CD4-positive, alpha-beta T cell treated with Interleukin-17A for 4 hours (primary cell): ENCODE results near the gene PITPNC1.
"Not testable (repeated sequence)": the region's sequence is repeated elsewhere in the genome, so short reads cannot be mapped to it uniquely, and the experiment has no call there.

Experiments used
- DNase-seq: peaks from one replicate; pipeline ENCODE4 v3.0.0-alpha.2; 2020; ENCODE audit warnings: mixed read lengths

PITPNC1 gene

GRCh38 chr17:67633751-67634211, 256.7 kb downstream of the PITPNC1 start:
- no peak for DNase-seq

GRCh38 chr17:67635681-67636080, 258.6 kb downstream of the PITPNC1 start:
- DNase-seq: no peak

GRCh38 chr17:67636312-67636711, 259.2 kb downstream of the PITPNC1 start:
- no peak for DNase-seq

DNA sequence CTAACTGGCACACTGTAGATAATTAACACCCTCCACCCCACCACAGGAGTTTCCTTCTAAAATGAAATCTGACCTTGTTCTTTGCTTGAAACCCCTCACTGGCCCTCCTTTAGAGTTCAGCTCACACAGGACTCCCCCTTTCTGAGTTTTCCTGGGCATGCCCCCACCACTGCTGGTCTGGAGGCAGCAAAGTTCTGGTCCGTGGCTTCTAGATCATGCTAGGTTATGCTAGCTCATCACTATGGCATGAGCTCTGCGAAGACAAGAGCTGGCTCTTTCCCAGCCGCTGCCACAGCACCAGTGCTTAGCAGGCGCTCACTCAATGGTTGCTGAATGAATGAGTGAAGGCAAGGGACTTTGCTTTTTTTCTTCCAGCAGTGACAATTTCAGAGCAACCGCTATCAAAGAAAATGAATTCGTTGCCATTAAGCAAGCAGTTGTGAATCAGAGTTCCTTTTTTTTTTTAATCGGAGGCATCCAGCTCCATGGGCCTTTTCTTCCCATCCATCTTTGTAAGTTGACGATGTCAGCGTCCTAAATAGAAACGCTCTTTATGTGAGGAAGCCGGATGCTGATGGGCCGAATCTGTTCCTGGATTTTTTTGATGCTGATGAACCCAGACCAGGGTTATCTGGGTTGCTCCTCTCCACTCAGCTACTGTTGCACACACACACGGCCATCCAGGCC, 259.9 kb downstream of the PITPNC1 start:
- no peak for DNase-seq

- no peak for DNase-seq
These were observed 261.0 kb downstream of the PITPNC1 start for GRCh38 chr17:67637901-67638641.

DNA sequence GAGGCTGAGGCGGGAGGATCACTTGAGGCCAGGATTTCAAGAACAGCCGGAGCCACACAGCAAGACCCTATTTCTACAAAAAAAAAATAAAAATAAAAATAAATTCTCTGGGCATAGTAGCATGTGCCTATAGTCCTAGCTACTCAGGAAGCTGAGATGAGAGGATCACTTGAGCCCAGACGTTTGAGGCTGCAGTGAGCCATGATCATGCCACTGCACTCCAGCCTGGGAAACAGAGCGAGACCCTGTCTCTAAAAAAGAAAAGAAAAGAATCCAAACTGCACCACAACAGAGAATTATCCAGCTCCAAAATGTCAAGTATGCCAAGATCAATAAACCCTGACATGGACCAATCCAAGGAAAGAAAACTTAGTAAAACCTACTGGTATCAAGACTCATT, 261.8 kb downstream of the PITPNC1 start:
- DNase-seq: no peak

GRCh38 chr17:67639555-67639954, 262.5 kb downstream of the PITPNC1 start:
- no peak for DNase-seq

- no peak for DNase-seq
These were observed 262.9 kb downstream of the PITPNC1 start for GRCh38 chr17:67639979-67640378.

- DNase-seq: no peak
These were observed 265.4 kb downstream of the PITPNC1 start for GRCh38 chr17:67642488-67642887.

GRCh38 chr17:67644061-67644460, 267.0 kb downstream of the PITPNC1 start:
- no peak for DNase-seq

DNA sequence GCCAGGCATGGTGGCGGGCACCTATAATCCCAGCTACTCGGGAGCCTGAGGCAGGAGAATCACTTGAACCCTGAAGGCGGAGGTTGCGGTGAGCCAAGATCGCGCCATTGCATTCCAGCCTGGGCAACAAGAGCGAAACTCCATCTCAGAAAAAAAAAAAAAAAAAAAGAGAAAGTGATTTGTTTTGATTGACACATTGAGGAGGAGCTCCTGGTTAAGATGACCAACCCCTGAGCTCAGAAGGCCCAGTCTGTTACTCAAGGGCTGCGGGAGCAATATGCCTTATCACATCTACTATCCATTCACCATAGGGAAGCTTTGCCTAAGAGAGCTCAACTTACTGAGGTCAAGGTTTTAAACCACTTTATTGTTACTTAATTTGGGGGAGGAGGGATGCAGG, 268.1 kb downstream of the PITPNC1 start:
- DNase-seq: not testable (repeated sequence)

DNA sequence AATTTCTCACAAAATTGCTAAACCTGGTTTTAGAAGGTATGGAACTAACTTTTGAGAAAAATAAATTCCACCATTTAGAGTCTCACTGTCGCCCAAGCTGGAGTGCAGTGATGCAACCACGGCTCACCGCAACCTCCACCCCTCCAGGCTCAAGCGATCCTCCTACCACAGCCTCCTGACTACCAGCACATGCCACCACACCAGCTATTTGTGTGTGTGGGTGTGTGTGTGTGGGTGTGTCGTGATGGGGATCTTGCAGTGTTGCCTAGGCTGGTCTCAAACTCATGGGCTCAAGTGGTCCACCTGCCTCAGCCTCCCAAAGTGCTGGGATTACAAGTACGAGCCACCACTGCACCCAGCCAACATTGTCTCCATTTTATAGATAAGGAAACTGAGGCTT, 269.4 kb downstream of the PITPNC1 start:
- DNase-seq: no peak

DNA sequence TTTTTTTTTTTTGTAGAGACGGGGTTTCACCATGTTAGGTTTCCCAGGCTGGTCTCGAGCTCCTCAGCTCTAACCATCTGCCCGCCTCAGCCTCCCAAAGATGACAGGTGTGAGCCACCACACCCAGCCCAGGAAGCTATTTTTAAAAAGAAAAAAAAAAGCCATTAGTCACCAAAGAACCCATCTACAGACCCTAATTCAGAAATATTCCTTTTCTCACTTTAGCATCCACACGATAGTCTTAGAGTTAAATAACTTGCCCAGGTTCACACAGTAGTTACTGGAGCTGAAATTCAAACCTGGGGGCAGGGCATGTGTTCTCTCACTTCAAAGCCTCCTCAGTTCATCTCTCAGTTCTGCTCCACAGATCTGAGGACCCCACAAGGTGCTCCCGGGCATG, 270.4 kb downstream of the PITPNC1 start:
- DNase-seq: no peak

DNA sequence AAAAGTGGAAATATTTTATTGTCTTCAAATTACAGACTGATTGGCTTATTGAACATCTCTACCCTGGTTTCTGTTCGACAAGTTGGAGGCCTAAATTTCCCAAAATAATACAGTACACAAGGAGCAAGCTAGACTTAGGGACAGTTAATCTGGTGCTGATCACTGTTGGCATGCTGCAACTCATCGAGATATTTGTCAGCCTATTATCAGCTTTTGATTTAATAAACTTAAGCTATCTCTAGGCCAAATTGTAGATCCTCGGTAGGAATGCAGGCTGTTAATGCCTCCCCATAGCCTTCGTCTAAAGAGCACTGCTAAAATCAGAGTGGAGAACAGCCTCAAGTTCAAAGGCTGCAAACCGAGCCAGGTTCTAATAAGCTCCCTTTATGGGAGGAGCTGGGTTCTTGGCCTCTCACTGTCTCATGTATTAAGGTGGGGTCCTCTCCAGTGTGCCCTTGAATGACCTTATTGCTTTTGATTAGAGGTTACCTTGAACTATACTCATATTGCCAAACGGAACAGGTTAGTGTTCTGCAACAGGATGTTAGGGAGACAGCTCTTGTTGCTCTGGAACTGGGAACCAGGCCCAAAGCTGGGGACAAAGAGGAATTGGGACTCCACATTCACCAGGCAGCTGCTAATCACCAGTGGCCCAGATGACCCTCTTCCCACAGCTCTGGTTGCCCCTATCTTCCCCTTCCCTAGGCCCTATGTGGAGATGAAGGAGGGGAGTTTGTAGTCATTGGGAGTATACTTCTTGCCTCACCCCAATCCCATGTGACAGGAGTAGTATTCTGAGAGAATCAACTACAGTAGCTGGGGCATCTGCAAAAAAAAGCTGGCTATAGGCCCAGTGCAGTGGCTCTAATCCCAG, 271.2 kb downstream of the PITPNC1 start:
- no peak for DNase-seq

- DNase-seq: not testable (repeated sequence)
These were observed 271.8 kb downstream of the PITPNC1 start for GRCh38 chr17:67648906-67649295.

DNA sequence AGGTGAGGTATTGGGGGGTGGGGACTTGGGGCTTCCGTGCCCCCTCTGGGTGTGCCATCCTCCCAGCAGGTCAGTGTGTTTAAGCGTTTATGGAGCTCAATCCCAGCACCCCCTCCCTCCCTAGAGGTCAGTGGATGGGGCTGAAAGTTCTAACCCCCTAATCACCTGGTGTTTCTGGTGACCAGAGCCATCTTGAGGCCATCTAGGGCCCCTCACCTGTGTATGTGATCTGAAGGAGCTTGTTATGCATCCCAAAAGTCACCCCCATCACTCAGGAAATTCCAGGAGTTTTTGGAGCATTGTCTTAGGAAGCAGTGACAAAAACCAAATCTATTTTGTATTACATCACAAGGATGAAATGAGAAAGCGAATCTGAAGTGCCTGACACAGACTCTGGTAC, 272.8 kb downstream of the PITPNC1 start:
- no peak for DNase-seq

GRCh38 chr17:67651218-67651579, 274.1 kb downstream of the PITPNC1 start:
- DNase-seq: not testable (repeated sequence)

DNA sequence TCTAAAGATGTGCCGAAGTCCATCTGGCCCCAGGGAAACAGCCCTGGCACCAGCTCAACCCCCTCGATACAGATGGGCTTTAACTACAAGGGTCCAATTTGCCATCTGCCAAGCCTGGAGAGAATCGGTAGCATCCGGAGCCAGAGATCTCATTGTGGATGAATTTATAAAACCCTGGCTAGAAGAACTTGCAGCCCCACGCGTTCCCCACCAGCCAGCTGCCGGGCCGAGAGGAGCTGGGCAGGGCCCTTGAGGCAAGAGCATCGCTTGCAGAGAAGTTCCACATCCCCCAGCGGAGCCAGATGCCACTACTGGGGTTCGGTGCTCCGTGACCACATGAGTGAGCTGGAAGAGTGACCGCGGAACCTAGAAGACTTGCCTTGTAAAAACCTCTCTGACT, 275.4 kb downstream of the PITPNC1 start:
- no peak for DNase-seq

GRCh38 chr17:67655478-67656148, 278.5 kb downstream of the PITPNC1 start:
- DNase-seq: no peak

DNA sequence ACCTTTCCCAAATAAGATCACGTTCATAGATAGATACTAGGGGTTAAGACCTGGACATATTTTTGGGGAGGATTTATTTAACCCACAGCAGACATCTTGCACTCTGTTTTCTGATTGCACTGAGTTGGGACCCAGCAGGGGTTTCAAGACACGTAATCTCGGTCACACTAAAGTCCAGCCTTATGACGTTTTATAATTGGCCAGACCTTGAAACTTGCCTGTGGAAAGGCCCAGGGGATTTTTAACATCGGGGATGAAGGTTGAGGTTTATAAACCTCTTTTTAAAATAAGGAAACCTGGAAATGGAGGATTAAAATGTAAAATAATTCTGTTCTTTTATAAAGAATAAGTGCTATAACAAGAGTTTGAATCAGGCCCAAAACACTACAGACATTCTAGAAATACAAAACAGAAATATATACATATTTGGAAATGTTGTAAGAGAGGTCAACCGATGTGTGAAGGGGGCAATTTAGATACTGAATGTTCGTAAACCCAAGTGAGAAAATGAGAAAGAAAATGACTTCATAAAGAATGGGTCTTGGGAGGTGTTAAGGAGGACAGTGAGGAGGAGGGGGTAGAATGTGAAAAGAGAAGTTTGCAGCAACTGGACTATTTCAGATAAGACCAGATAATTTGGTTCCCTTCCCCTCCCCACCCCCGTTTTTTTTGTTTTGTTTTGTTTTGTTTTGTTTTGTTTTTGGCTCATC, 279.6 kb downstream of the PITPNC1 start:
- no peak for DNase-seq

DNA sequence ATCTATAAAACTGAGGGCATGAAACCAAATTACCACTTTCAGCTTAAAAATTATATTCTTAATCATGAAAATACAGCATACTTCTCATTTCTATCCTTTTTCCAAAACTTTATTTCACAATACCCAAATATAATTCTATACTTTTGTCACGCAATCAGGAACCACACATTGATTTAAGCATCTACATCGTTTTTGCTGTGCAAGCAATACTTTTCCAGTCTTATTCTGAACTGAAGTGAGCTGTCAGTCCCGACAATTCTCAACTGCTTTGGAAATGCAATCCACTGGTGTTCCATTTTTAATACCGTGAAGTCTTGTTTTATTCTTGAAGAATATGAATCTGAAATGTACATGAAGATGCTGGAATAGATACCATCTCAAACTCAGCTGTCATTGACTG, 280.5 kb downstream of the PITPNC1 start:
- no peak for DNase-seq

DNA sequence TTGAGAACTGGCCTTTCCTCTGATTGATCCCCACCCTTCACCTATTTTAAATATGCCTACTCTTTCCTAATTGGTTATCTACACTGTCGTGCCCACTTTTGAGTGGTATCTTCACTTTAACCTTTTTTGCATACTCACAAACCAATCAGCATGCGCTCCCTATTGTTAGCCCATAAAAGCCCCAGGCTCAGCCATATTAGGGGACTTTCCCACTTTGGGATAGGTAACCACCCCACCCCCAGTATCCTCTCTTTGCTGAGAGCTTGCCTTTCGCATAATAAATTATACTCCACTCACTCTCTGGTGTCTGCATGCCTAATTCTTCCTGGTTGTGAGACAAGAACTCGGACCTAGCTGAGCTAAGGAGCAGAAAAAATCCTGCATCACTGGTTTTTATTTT, 281.2 kb downstream of the PITPNC1 start:
- DNase-seq: no peak
